ENCODE measurements around the gene IER3IP1. TPM values are rescaled to one million over a fixed set of nuclear protein-coding genes. Genes with fewer than 3 reads are reported as not detected.
A peak's percentile ranks its signal among the peaks of the same experiment; 100 is the strongest.

IER3IP1 gene
- total RNA-seq, 3 donors from 2014 or later, result 9.4 to 10.6 (median 9.7) TPM

GRCh38 chr18:47151439-47151838 is 24.7 kb downstream of the IER3IP1 start:
- ATAC-seq (no peak), DNase-seq (no peak)
- no peak for TF ChIP-seq CTCF (IDR thresholded peaks at IDR 0.05)
- H3K4me3 ChIP-seq, result no peak overlapping the region
- H3K4me1 ChIP-seq (ENCODE audit: low read depth), result peaks cover 7% of the 10 kb centered on the region
- no peaks in the 10 kb centered on the region for H3K36me3 ChIP-seq (ENCODE audit: low read depth)
- no peaks in the 10 kb centered on the region for H3K9me3 ChIP-seq
- intact Hi-C loops (cut with DNase I, micrococcal nuclease), result no loop called here

GRCh38 chr18:47150824-47151366 is 25.3 kb downstream of the IER3IP1 start:
- Histone ChIP-seq H3K4me1 (ENCODE audit: low read depth) (peaks cover 7% of the 10 kb centered on the region), H3K4me3 (peak overlapping the region; percentile 52), H3K9me3 (no peaks in the 10 kb centered on the region), H3K36me3 (ENCODE audit: low read depth) (no peaks in the 10 kb centered on the region)
- DNase-seq, result peak; percentile 27 to 54 (median 41)
- TF ChIP-seq CTCF (IDR thresholded peaks at IDR 0.05), result no peak
- peak; percentile 54 for ATAC-seq
- intact Hi-C loops (cut with DNase I, micrococcal nuclease), result no loop called here

GRCh38 chr18:47150029-47150823 is 25.9 kb downstream of the IER3IP1 start, which contains the start of gene HDHD2:
Gene HDHD2, minus strand, starts transcription at chr18:47150500. Its CDS starts 14,061 bp downstream, at chr18:47136439.
- H3K9me3 ChIP-seq, result no peaks in the 10 kb centered on the region
- peak within 1 kb of the TSS; percentile 52 for H3K4me3 ChIP-seq
- no peaks in the 10 kb centered on the region for H3K36me3 ChIP-seq (ENCODE audit: low read depth)
- no peak for TF ChIP-seq CTCF (IDR thresholded peaks at IDR 0.05)
- intact Hi-C loops (cut with DNase I, micrococcal nuclease), result no loop called here
- peak; percentile 98 for ATAC-seq
- DNase-seq, result peak; percentile 84 to 92 (median 90)
- H3K4me1 ChIP-seq (ENCODE audit: low read depth), result peaks cover 7% of the 10 kb centered on the region

GRCh38 chr18:47149457-47150028 is 26.6 kb downstream of the IER3IP1 start:
- no peak for TF ChIP-seq CTCF (IDR thresholded peaks at IDR 0.05)
- intact Hi-C loops (cut with DNase I, micrococcal nuclease), result no loop called here
- Histone ChIP-seq H3K4me1 (ENCODE audit: low read depth) (peaks cover 7% of the 10 kb centered on the region), H3K9me3 (no peaks in the 10 kb centered on the region), H3K36me3 (ENCODE audit: low read depth) (no peaks in the 10 kb centered on the region), H3K4me3 (peak overlapping the region; percentile 52)
- ATAC-seq (peak; percentile 8), DNase-seq (peak in 2 of 3 donors; percentile 13 to 15)

GRCh38 chr18:47146206-47146605 is 30.0 kb downstream of the IER3IP1 start:
- intact Hi-C loops (cut with DNase I, micrococcal nuclease), result no loop called here

More at GRCh38 chr18:47146206-47146605, 30.0 kb downstream of the IER3IP1 start:
- Histone ChIP-seq H3K4me3 (no peak overlapping the region), H3K36me3 (ENCODE audit: low read depth) (no peaks in the 10 kb centered on the region), H3K9me3 (no peaks in the 10 kb centered on the region), H3K4me1 (ENCODE audit: low read depth) (peaks cover 5% of the 10 kb centered on the region)
- DNase-seq (no peak), ATAC-seq (no peak)
- TF ChIP-seq CTCF (IDR thresholded peaks at IDR 0.05), result no peak

All from mucosa of descending colon (tissue), 3 donors.